ENCODE data around the gene MICA.
A peak's percentile ranks its signal among the peaks of the same experiment; 100 is the strongest.
"Not testable (repeated sequence)": the region's sequence is repeated elsewhere in the genome, so short reads cannot be mapped to it uniquely, and the experiment has no call there.

MICA gene

DNA sequence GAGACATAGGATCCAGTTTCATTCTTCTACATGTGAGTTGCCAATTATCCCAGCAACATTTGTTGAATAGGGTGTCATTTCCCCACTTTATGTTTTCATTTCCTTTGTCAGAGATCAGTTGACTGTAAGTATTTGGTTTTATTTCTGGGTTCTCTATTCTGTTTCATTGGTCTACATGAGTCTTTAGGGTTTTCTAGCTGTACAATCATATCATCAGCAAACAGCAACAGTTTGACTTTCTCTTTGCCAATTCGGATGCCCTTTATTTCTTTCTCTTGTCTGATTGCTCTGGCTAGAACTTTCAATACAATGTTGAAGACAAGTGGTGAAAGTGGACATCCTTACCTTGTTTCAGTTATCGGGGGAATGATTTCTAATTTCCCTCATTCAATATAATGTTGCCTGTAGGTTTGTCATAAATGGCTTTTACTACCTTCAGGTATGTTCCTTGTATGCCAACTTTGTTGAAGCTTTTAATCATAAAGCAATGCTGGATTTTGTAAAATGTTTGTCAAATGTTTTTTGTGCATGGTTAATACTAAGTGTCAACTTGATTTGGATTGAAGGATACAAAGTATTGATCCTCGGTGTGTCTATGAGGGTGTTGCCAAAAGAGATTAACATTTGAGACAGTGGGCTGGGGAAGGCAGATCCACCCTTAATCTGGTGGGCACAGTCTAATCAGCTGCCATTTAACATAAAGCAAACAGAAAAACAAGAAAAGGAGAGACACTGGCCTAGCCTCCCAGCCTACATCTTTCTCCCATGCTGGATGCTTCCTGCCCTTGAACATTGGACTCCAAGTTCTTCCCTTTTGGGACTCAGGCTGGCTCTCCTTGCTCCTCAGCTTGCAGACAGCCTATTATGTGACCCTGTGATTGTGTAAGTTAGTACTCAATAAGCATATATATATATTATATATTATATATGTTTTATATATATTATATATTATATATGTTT, 23.3 kb downstream of the MICA start:
- ChIA-PET CTCF (no interaction called here), POLR2A (no interaction called here)
- TF ChIP-seq, protein P1, sequence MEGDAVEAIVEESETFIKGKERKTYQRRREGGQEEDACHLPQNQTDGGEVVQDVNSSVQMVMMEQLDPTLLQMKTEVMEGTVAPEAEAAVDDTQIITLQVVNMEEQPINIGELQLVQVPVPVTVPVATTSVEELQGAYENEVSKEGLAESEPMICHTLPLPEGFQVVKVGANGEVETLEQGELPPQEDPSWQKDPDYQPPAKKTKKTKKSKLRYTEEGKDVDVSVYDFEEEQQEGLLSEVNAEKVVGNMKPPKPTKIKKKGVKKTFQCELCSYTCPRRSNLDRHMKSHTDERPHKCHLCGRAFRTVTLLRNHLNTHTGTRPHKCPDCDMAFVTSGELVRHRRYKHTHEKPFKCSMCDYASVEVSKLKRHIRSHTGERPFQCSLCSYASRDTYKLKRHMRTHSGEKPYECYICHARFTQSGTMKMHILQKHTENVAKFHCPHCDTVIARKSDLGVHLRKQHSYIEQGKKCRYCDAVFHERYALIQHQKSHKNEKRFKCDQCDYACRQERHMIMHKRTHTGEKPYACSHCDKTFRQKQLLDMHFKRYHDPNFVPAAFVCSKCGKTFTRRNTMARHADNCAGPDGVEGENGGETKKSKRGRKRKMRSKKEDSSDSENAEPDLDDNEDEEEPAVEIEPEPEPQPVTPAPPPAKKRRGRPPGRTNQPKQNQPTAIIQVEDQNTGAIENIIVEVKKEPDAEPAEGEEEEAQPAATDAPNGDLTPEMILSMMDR (IDR thresholded peaks at IDR 0.05; ENCODE audit: control extremely low read depth, extremely low read depth, low read depth, missing control alignments): no peak
- no peak for DNase-seq (ENCODE audit: extremely low spot score)

DNA sequence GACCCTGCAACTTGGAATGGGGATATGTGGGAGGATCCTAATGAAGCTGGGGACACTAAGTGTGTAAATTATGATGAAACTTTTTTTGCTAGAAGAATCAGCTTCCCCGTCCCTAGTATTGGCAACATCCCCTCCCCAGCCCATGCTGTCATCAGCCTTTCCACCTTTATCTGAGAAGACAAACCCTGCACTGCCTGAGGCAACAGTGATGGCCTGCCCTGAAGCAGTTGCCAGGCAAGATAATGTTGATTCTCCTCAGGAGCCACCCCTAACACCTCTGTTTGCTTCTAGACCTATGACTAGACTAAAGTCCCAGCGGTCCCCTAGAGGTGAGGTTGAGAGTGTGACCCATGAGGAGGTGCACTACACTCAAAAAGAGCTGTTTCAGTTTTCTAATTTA, 27.1 kb downstream of the MICA start:
- ChIA-PET POLR2A (no interaction called here), CTCF (interaction anchor here (0.9 to 3.0 kb wide), 5 partner anchors 10 to 44 kb away, joined by 3 to 14 read pairs (median 3); no protein-coding TSS in a partner anchor)
- DNase-seq (ENCODE audit: extremely low spot score): no peak
- TF ChIP-seq, protein P1 (IDR thresholded peaks at IDR 0.05; ENCODE audit: control extremely low read depth, extremely low read depth, low read depth, missing control alignments): no peak

DNA sequence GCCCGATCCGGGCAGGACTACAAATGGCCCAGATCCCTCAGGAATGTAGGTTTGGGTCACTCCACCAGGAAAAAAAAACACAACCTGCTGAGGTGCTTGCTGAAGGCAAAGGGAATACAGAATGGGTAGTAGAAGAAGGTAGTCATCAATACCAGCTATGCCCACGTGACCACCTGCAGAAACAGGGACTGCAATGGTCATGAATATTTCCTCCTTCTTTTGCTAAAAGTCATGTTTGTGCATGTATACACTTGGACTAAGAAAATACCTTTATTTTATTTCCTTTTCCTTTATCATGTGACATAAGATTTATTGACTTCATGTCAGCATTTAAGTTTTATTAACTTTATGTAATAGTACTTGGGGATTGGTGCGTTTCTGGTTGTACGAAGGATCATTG, 31.7 kb downstream of the MICA start:
- CTCF ChIA-PET; POLR2A ChIA-PET; DNase-seq (ENCODE audit: extremely low spot score): not testable (repeated sequence)

DNA sequence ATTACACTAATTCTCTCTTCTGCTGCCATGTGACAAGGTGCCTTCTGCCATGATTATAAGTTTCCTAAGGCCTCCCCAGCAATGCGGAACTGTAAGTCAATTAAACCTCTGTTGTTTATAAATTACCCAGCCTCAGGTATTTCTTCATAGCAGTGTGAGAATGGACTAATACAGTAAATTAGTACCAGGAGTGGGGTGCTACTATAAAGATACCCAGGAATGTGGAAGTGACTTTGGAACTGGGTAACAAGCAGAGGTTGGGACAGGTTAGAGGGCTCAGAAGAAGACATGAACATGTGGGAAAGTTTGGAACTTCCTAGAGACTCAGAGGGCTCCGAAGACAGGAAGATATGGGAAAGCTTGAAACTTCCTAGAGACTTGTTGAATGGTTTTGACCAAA, 34.8 kb downstream of the MICA start:
- ChIA-PET CTCF (interaction anchor here (2.6 kb wide), 1 partner anchor 38 kb away, joined by 9 read pairs; no protein-coding TSS in a partner anchor), POLR2A (no interaction called here)
- DNase-seq (ENCODE audit: extremely low spot score): no peak
- TF ChIP-seq, protein P1 (IDR thresholded peaks at IDR 0.05; ENCODE audit: control extremely low read depth, extremely low read depth, low read depth, missing control alignments): no peak

DNA sequence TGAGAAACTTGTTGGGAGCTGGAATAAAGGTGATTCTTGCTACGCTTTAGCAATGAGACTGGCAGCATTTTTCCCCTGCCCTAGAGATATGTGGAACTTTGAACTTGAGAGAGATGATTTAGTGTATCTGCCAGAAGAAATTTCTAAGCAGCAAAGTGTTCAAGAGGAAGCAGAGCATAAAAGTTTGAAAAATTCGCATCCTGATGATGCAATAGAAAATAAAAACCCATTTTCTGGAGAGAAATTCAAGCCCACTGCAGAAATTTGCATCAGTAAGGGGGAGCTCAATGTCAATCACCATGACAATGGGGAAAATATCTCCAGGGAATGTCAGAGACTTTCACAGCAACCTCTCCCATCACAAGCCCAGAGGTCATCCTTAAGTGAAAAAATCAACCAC, 35.3 kb downstream of the MICA start:
- no peak for DNase-seq (ENCODE audit: extremely low spot score)
- CTCF ChIA-PET: interaction anchor here (1.0 to 2.6 kb wide), 2 partner anchors 35 to 38 kb away, joined by 3 to 9 read pairs; no protein-coding TSS in a partner anchor
- TF ChIP-seq, protein P1 (IDR thresholded peaks at IDR 0.05; ENCODE audit: control extremely low read depth, extremely low read depth, low read depth, missing control alignments): no peak
- POLR2A ChIA-PET: no interaction called here

DNA sequence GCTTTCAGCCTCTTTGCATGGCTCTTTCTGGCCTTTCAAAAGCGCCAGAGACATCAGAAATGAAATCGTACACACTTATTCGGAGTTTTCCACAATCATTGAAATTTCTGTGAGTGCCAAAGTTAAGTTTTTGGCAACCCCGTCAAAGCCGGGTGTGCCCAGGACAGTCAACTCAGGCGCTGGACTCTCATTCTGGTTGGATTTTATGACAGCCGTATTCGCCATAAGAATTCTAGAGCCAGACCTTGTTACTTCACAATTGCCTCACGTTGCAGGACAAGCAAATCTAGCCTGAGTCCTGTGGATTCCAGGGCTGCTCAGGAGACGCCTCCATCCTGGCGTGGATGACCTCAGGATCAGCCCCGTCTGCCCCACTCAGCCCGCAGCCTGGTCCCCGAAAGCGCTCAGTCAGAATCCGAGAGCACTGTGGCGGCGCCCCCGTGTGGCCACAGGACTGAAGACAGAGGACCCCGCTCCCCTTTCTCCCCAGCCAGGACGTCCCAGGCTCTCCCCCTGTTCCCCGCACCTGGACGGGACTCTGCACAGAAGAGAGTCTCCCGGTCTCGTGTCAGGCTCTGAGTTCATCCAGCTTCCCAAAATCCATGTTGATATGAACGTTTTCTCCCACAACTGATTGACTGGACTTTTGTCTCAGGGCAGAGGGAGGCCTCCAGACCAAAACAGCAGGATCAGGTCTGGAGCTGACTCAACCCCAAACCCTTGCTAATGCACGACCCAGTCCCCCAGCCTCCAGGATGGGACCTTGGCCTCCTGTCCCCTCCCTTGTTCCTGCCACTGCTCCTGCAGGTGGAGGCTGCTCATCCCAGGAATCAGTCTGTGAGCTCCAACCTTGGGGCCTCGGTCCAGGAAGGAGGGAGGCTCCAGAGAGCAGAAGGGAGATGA, 38.2 kb downstream of the MICA start:
- TF ChIP-seq, protein P1 (IDR thresholded peaks at IDR 0.05; ENCODE audit: control extremely low read depth, extremely low read depth, low read depth, missing control alignments): peak; percentile 87
- ChIA-PET POLR2A (interaction anchor here (0.8 kb wide), 1 partner anchor 21 kb away, joined by 3 read pairs; no protein-coding TSS in a partner anchor), CTCF (interaction anchor here (0.7 to 2.2 kb wide), 22 partner anchors 8 to 278 kb away, joined by 3 to 59 read pairs (median 6); partner anchors contain the start of gene MICA)
- DNase-seq (ENCODE audit: extremely low spot score): peak; percentile 88
